Bronchial epithelial cell (primary cell): ENCODE data around the gene AKAIN1. TPM values are rescaled to one million over a fixed set of nuclear protein-coding genes. Genes with fewer than 3 reads are reported as not detected.

Experiments
- DNase-seq: peaks from one replicate; pipeline ENCODE4 v3.0.0-alpha.2; 2010; ENCODE audit warnings: low read depth
- FAIRE-seq: peaks from 2 replicates; lab custom pipeline; 2011; peaks lifted over from hg19 to GRCh38; lab: Jason Lieb, UNC
- H3K27me3 ChIP-seq: 2 replicates; pipeline ENCODE4 v1.5.1; 2011; ENCODE audit warnings: low read length; ENCODE audit not compliant: control insufficient read depth, insufficient read depth
- H3K36me3 ChIP-seq: 2 replicates; pipeline ENCODE4 v1.5.1; 2011; ENCODE audit warnings: low read length; ENCODE audit not compliant: control insufficient read depth, insufficient read depth
- H3K4me3 ChIP-seq: 2 replicates; pipeline ENCODE4 v1.5.1; 2011; ENCODE audit warnings: mild to moderate bottlenecking, low read depth, low read length, control low read depth
- total RNA-seq: library from RNA; depleted of rRNA; stranded (reverse); fragments of >200 nt; gene quantifications from 2 replicates; pipeline ENCODE4 v1.2.1, GENCODE V29; 2014
- TF ChIP-seq, protein P1 (sequence below): IDR thresholded peaks from 2 replicates; pipeline ENCODE4 v1.5.1; 2011; ENCODE audit warnings: mild to moderate bottlenecking, moderate library complexity, low read length, control low read depth, inconsistent platforms; ENCODE audit not compliant: insufficient read depth, severe bottlenecking

The AKAIN1 gene
- total RNA-seq, 1 donor from 2014 or later: not detected

- no peak for DNase-seq
- no peak for FAIRE-seq
- Histone ChIP-seq H3K27me3 (peaks cover 6% of the 10 kb centered on the region), H3K4me3 (no peak overlapping the region), H3K36me3 (no peaks in the 10 kb centered on the region)
- TF ChIP-seq, protein P1, sequence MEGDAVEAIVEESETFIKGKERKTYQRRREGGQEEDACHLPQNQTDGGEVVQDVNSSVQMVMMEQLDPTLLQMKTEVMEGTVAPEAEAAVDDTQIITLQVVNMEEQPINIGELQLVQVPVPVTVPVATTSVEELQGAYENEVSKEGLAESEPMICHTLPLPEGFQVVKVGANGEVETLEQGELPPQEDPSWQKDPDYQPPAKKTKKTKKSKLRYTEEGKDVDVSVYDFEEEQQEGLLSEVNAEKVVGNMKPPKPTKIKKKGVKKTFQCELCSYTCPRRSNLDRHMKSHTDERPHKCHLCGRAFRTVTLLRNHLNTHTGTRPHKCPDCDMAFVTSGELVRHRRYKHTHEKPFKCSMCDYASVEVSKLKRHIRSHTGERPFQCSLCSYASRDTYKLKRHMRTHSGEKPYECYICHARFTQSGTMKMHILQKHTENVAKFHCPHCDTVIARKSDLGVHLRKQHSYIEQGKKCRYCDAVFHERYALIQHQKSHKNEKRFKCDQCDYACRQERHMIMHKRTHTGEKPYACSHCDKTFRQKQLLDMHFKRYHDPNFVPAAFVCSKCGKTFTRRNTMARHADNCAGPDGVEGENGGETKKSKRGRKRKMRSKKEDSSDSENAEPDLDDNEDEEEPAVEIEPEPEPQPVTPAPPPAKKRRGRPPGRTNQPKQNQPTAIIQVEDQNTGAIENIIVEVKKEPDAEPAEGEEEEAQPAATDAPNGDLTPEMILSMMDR: no peak
Observed at GRCh38 chr18:5196253-5197031, 615 bp downstream of the AKAIN1 start.

GRCh38 chr18:5195656-5196055 is 1.4 kb downstream of the AKAIN1 start:
- Histone ChIP-seq H3K4me3 (no peak overlapping the region), H3K36me3 (no peaks in the 10 kb centered on the region), H3K27me3 (peaks cover 6% of the 10 kb centered on the region)
- no peak for DNase-seq
- FAIRE-seq: no peak
- TF ChIP-seq, protein P1: no peak

GRCh38 chr18:5180254-5180653 is 16.8 kb downstream of the AKAIN1 start:
- DNase-seq (no peak), FAIRE-seq (no peak)
- no peaks in the 10 kb centered on the region for H3K36me3 ChIP-seq
- no peak overlapping the region for H3K4me3 ChIP-seq
- H3K27me3 ChIP-seq: no peaks in the 10 kb centered on the region
- TF ChIP-seq, protein P1: no peak

DNA sequence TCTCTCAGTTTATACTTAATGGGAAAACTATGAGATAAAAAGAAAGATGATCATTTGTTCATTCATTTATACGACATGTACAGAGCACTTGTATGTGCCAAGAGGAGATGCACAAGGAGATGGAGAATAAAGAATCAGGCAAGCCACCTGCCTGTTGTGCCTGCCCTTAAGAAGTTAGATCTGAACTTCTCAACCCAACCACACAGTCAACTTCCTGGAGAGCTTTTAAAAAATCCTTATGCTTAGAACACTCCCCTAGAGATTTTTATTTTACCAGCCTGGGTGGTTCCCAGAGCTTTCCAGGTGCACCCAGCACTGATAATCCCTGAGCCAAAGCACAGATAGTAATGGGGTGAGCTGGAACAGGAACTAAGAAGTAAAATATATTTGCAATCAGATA is 18.5 kb downstream of the AKAIN1 start:
- no peak for DNase-seq
- Histone ChIP-seq H3K36me3 (no peaks in the 10 kb centered on the region), H3K27me3 (no peaks in the 10 kb centered on the region), H3K4me3 (no peak overlapping the region)
- no peak for FAIRE-seq
- TF ChIP-seq, protein P1: no peak

DNA sequence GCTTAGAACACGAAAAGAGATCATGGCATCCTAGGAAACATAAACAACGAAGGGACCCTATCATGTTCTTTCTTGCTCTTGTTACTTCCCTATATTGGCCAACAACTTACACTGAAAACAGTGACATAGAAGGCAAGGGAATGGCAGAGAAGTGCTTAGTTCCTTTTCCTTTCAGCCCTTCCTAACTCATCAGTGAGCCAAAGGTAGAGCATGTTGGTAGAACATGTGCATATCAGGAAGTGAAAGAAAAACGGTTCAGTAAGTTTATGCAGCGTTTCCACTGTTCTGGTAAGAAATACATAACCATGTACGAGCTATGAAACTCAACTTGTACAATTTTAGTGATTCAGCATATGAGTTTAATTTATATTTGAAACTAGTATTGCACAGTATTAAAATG is 21.7 kb downstream of the AKAIN1 start:
- Histone ChIP-seq H3K4me3 (no peak overlapping the region), H3K27me3 (no peaks in the 10 kb centered on the region), H3K36me3 (no peaks in the 10 kb centered on the region)
- DNase-seq: no peak
- FAIRE-seq: no peak
- TF ChIP-seq, protein P1: no peak
